Smooth muscle cell (in vitro differentiated cells): Measurements from ENCODE around the gene TARS3. TPM values are rescaled to one million over a fixed set of nuclear protein-coding genes. Genes with fewer than 3 reads are reported as not detected.

Source experiments
- DNase-seq: peaks from one replicate; lab custom pipeline; 2025; ENCODE audit not compliant: unreplicated experiment; lab: John Stamatoyannopoulos, UW
- H2AFZ ChIP-seq: fragments of 200-600 bp; sonication (generic); 2 replicates; pipeline ENCODE4 v1.6.0; 2016; ENCODE audit warnings: antibody characterized with exemption, low read depth, mild to moderate bottlenecking
- H3F3A ChIP-seq: fragments of 200-600 bp; sonication (generic); 2 replicates; pipeline ENCODE4 v1.6.0; 2017; ENCODE audit warnings: antibody characterized with exemption, low read depth
- H3K27ac ChIP-seq: fragments of 200-600 bp; sonication (generic); 2 replicates; pipeline ENCODE4 v1.5.1; 2016; ENCODE audit warnings: low read depth, mild to moderate bottlenecking
- H3K27me3 ChIP-seq: fragments of 200-600 bp; sonication (generic); 2 replicates; pipeline ENCODE4 v1.6.1; 2016; ENCODE audit warnings: low read depth, mild to moderate bottlenecking
- H3K36me3 ChIP-seq: fragments of 200-600 bp; sonication (generic); 2 replicates; pipeline ENCODE4 v1.5.1; 2016; ENCODE audit warnings: low read depth
- H3K4me1 ChIP-seq: fragments of 200-600 bp; sonication (generic); 2 replicates; pipeline ENCODE4 v1.5.1; 2016; ENCODE audit warnings: low read depth
- H3K4me2 ChIP-seq: fragments of 200-600 bp; sonication (generic); 2 replicates; pipeline ENCODE4 v1.6.0; 2016; ENCODE audit warnings: mild to moderate bottlenecking
- H3K4me3 ChIP-seq: fragments of 200-600 bp; sonication (generic); 2 replicates; pipeline ENCODE4 v1.5.1; 2016; ENCODE audit warnings: mild to moderate bottlenecking
- H3K79me2 ChIP-seq: fragments of 200-600 bp; sonication (generic); 2 replicates; pipeline ENCODE4 v1.6.0; 2016; ENCODE audit warnings: low read depth, mild to moderate bottlenecking
- H3K9ac ChIP-seq: fragments of 200-600 bp; sonication (generic); 2 replicates; pipeline ENCODE4 v1.6.0; 2016; ENCODE audit warnings: low read depth
- H3K9me3 ChIP-seq: fragments of 200-600 bp; sonication (generic); replicated peaks from 2 replicates; pipeline ENCODE4 v1.5.1; 2016; ENCODE audit warnings: low read depth
- H4K20me1 ChIP-seq: fragments of 200-600 bp; sonication (generic); 2 replicates; pipeline ENCODE4 v1.6.0; 2016; ENCODE audit warnings: low read depth
- WGBS: methylation state at CpG from one replicate; pipeline ENCODE4 v1.1.7; 2016; ENCODE audit warnings: low lambda C conversion rate; 5-methylcytosine and 5-hydroxymethylcytosine counted together
- polyA plus RNA-seq: library from polyadenylated mRNA; unstranded; fragments of >200 nt; fragmentation: Nextera tagmentation; extraction: Ambion mirVana; gene quantifications from 2 replicates; pipeline ENCODE4 v1.2.1, GENCODE V29; 2016
- total RNA-seq: library from RNA; depleted of rRNA; stranded (reverse); fragments of >200 nt; gene quantifications from 2 replicates; pipeline ENCODE4 v1.2.3, GENCODE V29; 2014
- TF ChIP-seq, protein P1 (sequence below): fragments of 200-600 bp; sonication (generic); IDR thresholded peaks from 2 replicates; pipeline ENCODE4 v1.5.1; 2017; ENCODE audit warnings: borderline replicate concordance, mild to moderate bottlenecking, antibody characterized with exemption; ENCODE audit not compliant: insufficient read depth, poor library complexity, severe bottlenecking

The TARS3 gene
- total and polyA plus RNA-seq, 2 experiments from 2014 or later, result 20.0 to 23.0 TPM

DNA sequence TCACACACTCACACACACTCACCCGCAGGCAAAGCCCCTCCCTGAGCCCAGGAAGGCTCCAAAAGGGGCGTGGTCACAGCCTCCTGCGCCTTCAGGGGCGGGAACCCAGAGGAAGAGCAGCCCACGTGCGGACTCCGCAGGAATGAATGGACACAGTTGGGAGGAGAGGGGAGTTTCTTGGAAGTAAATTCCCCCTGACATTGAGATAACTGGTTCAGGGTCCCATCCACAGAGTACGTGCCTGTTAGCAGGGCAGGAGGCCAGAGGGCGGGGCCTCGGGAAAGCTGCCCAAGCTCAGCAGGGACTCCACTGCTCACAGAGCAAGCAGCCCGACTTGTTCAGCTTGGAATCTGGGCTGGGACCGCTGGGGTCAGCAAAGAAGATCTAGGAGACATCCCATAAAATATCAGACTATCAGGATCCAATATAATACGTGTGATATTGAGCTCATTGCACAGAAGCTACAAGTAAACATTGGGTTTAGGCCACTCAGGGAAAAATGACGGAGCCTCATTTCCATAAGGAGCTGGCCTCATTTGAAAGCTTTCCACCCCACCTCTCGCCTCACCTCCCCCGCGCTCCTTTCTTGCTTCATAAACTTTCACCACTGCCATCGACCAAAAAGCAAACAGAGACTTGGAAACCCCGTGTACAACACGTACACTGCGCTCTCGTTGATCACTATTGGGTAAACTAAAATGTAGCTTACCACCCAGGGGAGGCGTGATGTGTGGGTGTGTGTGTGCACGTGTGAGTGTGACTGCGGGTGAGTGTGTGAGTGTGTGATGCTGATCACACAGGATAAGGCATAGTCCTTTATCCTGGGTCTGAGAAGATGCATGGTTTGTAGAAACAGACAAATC, 108.1 kb downstream of the TARS3 start:
- DNase-seq, result peak; percentile 33
- Histone ChIP-seq H3K9ac (peak overlapping the region; percentile 54), H3F3A (no peaks in the 10 kb centered on the region), H3K9me3 (no peaks in the 10 kb centered on the region), H3K79me2 (no peaks in the 10 kb centered on the region), H4K20me1 (no peaks in the 10 kb centered on the region), H3K4me2 (peak overlapping the region; percentile 76), H3K27me3 (no peaks in the 10 kb centered on the region), H2AFZ (no peak overlapping the region), H3K4me1 (peaks cover 17% of the 10 kb centered on the region), H3K36me3 (no peaks in the 10 kb centered on the region), H3K4me3 (peak overlapping the region; percentile 26), H3K27ac (peak overlapping the region; percentile 48)
- WGBS, result 19% methylated on average over 25 of the region's 25 CpGs
- TF ChIP-seq, protein P1, sequence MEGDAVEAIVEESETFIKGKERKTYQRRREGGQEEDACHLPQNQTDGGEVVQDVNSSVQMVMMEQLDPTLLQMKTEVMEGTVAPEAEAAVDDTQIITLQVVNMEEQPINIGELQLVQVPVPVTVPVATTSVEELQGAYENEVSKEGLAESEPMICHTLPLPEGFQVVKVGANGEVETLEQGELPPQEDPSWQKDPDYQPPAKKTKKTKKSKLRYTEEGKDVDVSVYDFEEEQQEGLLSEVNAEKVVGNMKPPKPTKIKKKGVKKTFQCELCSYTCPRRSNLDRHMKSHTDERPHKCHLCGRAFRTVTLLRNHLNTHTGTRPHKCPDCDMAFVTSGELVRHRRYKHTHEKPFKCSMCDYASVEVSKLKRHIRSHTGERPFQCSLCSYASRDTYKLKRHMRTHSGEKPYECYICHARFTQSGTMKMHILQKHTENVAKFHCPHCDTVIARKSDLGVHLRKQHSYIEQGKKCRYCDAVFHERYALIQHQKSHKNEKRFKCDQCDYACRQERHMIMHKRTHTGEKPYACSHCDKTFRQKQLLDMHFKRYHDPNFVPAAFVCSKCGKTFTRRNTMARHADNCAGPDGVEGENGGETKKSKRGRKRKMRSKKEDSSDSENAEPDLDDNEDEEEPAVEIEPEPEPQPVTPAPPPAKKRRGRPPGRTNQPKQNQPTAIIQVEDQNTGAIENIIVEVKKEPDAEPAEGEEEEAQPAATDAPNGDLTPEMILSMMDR, result no peak

DNA sequence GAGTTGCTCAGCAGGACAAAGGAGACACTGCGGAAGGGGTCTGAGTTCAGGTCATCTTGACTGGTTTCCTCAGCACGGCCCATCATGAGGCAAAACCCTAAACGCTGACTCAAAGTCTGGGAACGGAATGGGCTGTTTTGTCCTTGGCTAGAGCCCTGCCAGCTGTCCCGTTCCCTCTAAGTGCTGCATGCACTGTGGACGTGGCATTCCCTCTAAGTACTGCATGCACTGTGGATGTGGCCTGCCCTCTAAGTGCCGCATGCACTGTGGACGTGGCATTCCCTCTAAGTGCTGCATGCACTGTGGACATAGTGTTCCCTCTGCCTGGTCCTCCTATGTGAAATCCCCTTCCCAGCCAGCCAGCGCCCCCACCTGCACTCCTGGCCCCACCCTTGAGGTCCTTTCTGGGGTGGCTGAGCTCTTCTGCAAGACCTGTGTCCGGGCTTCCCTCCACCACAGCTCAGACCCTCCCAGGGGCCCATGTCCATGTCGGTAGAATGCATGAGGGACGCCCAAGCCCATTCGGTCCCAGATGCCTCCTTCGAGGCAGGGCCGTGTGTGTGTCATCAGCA, 108.8 kb downstream of the TARS3 start:
- 57% methylated on average over 15 of the region's 15 CpGs for WGBS

DNA sequence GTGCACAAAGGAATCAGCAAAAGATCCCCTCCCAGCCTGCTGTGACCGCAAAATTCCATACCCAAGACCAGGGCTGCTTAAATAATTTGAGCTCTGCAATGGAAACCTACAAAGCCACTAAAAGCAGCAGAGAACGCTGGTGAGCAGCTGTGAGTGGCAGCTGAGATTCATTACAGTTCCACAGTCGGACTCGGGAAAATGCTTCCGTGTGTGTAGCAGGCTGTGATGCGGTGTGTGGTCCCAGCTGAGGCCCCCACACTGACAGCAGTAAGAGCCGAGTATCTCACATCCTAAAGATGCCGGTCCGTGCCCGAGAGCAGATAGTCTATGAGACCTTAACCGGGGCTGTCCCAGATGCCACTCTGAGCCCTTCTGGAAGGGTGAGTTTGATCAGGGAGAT, 109.5 kb downstream of the TARS3 start:
- Histone ChIP-seq H3K36me3 (no peaks in the 10 kb centered on the region), H4K20me1 (no peaks in the 10 kb centered on the region), H2AFZ (no peak overlapping the region), H3F3A (no peaks in the 10 kb centered on the region), H3K9me3 (no peaks in the 10 kb centered on the region), H3K27me3 (no peaks in the 10 kb centered on the region), H3K4me3 (no peak overlapping the region), H3K4me2 (no peak overlapping the region), H3K9ac (no peak overlapping the region), H3K27ac (no peak overlapping the region), H3K4me1 (peaks cover 17% of the 10 kb centered on the region), H3K79me2 (no peaks in the 10 kb centered on the region)
- no peak for DNase-seq
- 87% methylated on average over 11 of the region's 11 CpGs for WGBS
- TF ChIP-seq, protein P1, result no peak

More for the DNA sequence above, 108.8 kb downstream of the TARS3 start:
- Histone ChIP-seq H3K36me3 (no peaks in the 10 kb centered on the region), H3K9ac (peak overlapping the region; percentile 54), H3F3A (no peaks in the 10 kb centered on the region), H3K4me3 (peak overlapping the region; percentile 26), H4K20me1 (no peaks in the 10 kb centered on the region), H2AFZ (no peak overlapping the region), H3K27ac (peak overlapping the region; percentile 48), H3K4me2 (peak overlapping the region; percentile 76), H3K9me3 (no peaks in the 10 kb centered on the region), H3K4me1 (peaks cover 17% of the 10 kb centered on the region), H3K79me2 (no peaks in the 10 kb centered on the region), H3K27me3 (no peaks in the 10 kb centered on the region)
- DNase-seq, result no peak
- TF ChIP-seq, protein P1, result no peak
